Measurements from ENCODE around the gene ITPKC.
"Not testable (repeated sequence)": the region's sequence is repeated elsewhere in the genome, so short reads cannot be mapped to it uniquely, and the experiment has no call there.

ITPKC gene

GRCh38 chr19:40768869-40769268, 52.0 kb downstream of the ITPKC start:
- no peak for DNase-seq (ENCODE audit: low spot score)

GRCh38 chr19:40771101-40771862, 54.4 kb downstream of the ITPKC start:
- DNase-seq (ENCODE audit: low spot score) = not testable (repeated sequence)

GRCh38 chr19:40774916-40775631, 58.2 kb downstream of the ITPKC start, which contains the start of gene MIA:
MIA (plus strand) TSS chr19:40775521; CDS start chr19:40775543, 22 bp downstream.
- no peak for DNase-seq (ENCODE audit: low spot score)

- DNase-seq (ENCODE audit: low spot score) = no peak
These were observed 58.7 kb downstream of the ITPKC start for GRCh38 chr19:40775632-40776022.

- DNase-seq (ENCODE audit: low spot score) = no peak
These were observed 59.5 kb downstream of the ITPKC start for GRCh38 chr19:40776364-40776763.

GRCh38 chr19:40776932-40777644, 60.2 kb downstream of the ITPKC start:
- DNase-seq (ENCODE audit: low spot score) = peak; percentile 93

- no peak for DNase-seq (ENCODE audit: low spot score)
These were observed 60.7 kb downstream of the ITPKC start for GRCh38 chr19:40777645-40777936.

- peak; percentile 100 for DNase-seq (ENCODE audit: low spot score)
These were observed 61.2 kb downstream of the ITPKC start, which contains the start of gene RAB4B for GRCh38 chr19:40777937-40778705. RAB4B (plus strand) TSS chr19:40778247; CDS start chr19:40778376, 129 bp downstream.

GRCh38 chr19:40778706-40779284, 61.9 kb downstream of the ITPKC start:
- no peak for DNase-seq (ENCODE audit: low spot score)

- DNase-seq (ENCODE audit: low spot score) = no peak
These were observed 63.7 kb downstream of the ITPKC start for GRCh38 chr19:40780582-40780981.

GRCh38 chr19:40781140-40781539, 64.2 kb downstream of the ITPKC start:
- no peak for DNase-seq (ENCODE audit: low spot score)

- DNase-seq (ENCODE audit: low spot score) = no peak
These were observed 66.8 kb downstream of the ITPKC start for GRCh38 chr19:40783711-40784110.

- DNase-seq (ENCODE audit: low spot score) = not testable (repeated sequence)
These were observed 67.2 kb downstream of the ITPKC start for GRCh38 chr19:40784146-40784545.

- DNase-seq (ENCODE audit: low spot score) = no peak
These were observed 68.6 kb downstream of the ITPKC start for GRCh38 chr19:40785526-40785925.

GRCh38 chr19:40786060-40787037, 69.4 kb downstream of the ITPKC start:
- no peak for DNase-seq (ENCODE audit: low spot score)

Data from ecto neural progenitor cell (in vitro differentiated cells).